ENCODE data around the gene ADAP1.

Gene ADAP1

DNA sequence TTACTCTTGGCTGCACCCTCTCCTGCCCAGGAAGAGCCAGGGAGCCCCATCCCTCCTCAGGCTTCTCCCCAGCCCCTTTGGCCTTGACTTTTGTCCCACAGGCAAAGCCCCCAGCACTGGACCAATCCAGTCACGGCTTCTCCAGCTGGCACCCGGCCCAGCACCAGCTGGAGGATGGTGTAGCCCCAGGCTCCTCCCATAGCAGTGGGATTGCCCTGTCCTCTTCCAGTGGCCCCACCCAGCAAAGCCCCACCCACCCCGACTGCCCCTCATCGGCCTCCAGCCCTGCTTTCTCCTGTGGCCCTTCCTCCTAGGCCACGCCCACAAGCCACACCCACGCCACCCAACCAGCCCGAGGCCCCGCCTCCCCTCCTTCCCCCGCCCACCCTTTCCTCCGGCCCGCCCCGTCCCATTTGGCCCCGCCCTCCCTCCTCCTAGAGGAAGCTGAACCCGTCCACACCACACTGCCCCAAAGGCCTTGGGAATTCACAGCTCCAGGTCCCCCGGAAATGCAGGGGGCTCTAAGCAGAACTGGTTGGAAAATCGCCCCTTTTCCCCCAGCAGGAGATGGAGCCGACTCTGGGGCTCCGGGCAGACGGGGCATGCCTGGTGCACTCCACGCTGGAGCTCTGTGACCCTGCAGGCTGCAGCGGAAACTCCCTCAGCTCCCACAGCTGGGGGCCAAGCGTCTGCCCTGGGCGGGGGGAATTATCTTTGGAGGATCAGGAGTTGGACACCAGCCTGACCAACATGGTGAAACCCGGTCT is 52.9 kb downstream of the ADAP1 start:
- no peak overlapping the region for H3K4me3 ChIP-seq (ENCODE audit: low read depth, low read length)
- DNase-seq (ENCODE audit: low read depth): peak; percentile 62

- DNase-seq (ENCODE audit: low read depth): no peak
- H3K4me3 ChIP-seq (ENCODE audit: low read depth, low read length): no peak overlapping the region
Measured at GRCh38 chr7:901041-901387, 53.5 kb downstream of the ADAP1 start.

- no peak overlapping the region for H3K4me3 ChIP-seq (ENCODE audit: low read depth, low read length)
- DNase-seq (ENCODE audit: low read depth): no peak
Measured at GRCh38 chr7:900331-901040, 54.0 kb downstream of the ADAP1 start.

- H3K4me3 ChIP-seq (ENCODE audit: low read depth, low read length): no peak overlapping the region
- DNase-seq (ENCODE audit: low read depth): no peak
Measured at GRCh38 chr7:899806-900205, 54.7 kb downstream of the ADAP1 start.

GRCh38 chr7:898855-899681 is 55.4 kb downstream of the ADAP1 start:
- H3K4me3 ChIP-seq (ENCODE audit: low read depth, low read length): no peak overlapping the region
- no peak for DNase-seq (ENCODE audit: low read depth)

GRCh38 chr7:898460-898854 is 56.0 kb downstream of the ADAP1 start:
- no peak for DNase-seq (ENCODE audit: low read depth)
- no peak overlapping the region for H3K4me3 ChIP-seq (ENCODE audit: low read depth, low read length)

GRCh38 chr7:897771-898376 is 56.6 kb downstream of the ADAP1 start:
- DNase-seq (ENCODE audit: low read depth): no peak
- H3K4me3 ChIP-seq (ENCODE audit: low read depth, low read length): no peak overlapping the region

GRCh38 chr7:897086-897485 is 57.4 kb downstream of the ADAP1 start:
- DNase-seq (ENCODE audit: low read depth): no peak
- no peak overlapping the region for H3K4me3 ChIP-seq (ENCODE audit: low read depth, low read length)

GRCh38 chr7:896346-897075 is 58.0 kb downstream of the ADAP1 start:
- H3K4me3 ChIP-seq (ENCODE audit: low read depth, low read length): no peak overlapping the region
- no peak for DNase-seq (ENCODE audit: low read depth)

DNA sequence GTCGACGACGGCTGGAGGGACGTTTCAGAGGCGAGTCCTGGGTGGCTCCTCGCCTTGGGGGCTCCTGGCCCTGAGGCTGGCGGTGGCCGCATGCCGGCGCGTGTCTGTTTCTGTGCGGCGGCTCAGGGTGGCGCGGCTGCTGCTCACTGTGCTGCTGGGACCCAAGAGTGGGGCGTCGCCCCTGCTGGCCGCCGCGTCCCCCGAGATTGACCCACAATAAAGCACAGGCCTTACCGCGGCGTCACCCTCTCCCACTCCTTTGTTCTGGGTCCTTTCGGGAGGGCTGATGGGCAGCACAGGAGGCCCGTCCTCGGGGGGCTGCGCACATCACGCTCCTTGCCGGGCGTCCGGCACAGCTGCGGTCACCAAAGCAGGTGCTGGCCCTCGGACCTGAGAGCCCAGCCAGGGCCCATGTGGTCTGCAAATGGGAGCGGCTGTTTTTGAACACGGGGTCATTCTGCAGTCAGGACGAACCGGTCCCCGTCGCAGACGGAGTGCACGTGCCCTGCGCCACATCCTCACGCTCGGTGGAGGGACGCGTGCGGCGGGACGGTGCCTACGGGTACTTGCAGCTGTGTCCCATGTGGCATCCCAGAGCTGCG is 58.9 kb downstream of the ADAP1 start:
- DNase-seq (ENCODE audit: low read depth): no peak
- H3K4me3 ChIP-seq (ENCODE audit: low read depth, low read length): no peak overlapping the region

DNA sequence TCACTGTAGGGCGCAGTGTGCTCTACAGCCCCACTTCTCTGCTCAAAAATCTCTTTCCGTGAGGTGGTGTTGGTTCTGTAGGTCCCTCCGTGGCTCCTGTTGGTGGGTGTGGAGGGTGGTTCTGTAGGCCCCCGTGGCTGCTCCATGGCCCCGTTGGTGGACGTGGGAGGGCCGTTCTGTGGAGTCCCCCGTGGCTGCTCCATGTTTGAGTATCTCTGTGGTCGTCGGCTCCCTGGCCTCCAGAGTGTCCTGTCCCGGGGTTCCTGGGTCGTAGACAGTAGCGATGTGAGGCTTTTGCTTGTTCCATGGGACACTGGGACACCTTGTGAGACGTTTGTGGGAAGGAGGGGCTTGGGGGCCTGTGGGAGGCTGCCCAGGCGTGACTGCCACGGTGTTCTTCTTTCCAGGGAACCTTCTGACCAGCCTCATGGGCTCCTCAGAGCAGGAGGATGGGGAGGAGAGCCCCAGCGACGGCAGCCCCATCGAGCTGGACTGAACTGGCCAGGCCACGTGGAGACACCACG is 59.5 kb downstream of the ADAP1 start:
- no peak overlapping the region for H3K4me3 ChIP-seq (ENCODE audit: low read depth, low read length)
- DNase-seq (ENCODE audit: low read depth): no peak

DNA sequence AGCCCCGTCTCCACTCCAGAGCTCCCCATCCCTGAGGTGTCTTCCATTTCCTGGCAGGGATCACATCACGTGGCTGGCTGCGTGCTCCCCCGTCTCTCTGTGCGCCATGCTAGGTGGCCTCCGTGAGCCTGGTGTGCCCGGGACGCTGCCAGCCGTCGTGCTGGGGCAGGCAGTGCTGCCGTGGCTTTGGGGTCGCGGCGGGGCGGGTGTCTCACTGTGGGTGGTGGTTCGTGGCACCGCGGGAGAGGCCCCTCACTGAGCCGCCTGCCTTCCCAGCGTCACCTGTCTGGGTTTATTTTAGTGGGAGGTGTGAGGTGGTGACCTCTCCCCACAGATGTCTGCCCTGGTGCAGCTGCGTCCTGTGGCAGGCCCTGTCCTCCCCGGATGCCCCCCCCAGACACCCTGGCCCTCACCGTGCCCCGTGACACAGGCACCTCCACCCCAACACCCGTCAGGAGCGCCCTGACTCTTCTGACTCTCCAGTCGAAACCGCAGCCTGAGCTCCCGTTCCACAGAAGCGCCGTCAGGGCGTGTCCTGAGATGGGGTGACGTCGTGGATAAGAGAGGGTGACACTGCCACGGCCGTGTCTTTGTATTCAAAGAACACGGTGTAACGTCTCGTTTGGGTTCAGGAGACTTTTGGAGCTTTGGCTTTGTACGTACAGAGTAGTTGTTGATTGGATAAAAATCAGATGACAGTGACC is 60.2 kb downstream of the ADAP1 start:
- DNase-seq (ENCODE audit: low read depth): no peak

GRCh38 chr7:893686-894085 is 60.8 kb downstream of the ADAP1 start:
- no peak overlapping the region for H3K4me3 ChIP-seq (ENCODE audit: low read depth, low read length)
- no peak for DNase-seq (ENCODE audit: low read depth)

More for the DNA sequence above, 60.2 kb downstream of the ADAP1 start:
- no peak overlapping the region for H3K4me3 ChIP-seq (ENCODE audit: low read depth, low read length)

DNA sequence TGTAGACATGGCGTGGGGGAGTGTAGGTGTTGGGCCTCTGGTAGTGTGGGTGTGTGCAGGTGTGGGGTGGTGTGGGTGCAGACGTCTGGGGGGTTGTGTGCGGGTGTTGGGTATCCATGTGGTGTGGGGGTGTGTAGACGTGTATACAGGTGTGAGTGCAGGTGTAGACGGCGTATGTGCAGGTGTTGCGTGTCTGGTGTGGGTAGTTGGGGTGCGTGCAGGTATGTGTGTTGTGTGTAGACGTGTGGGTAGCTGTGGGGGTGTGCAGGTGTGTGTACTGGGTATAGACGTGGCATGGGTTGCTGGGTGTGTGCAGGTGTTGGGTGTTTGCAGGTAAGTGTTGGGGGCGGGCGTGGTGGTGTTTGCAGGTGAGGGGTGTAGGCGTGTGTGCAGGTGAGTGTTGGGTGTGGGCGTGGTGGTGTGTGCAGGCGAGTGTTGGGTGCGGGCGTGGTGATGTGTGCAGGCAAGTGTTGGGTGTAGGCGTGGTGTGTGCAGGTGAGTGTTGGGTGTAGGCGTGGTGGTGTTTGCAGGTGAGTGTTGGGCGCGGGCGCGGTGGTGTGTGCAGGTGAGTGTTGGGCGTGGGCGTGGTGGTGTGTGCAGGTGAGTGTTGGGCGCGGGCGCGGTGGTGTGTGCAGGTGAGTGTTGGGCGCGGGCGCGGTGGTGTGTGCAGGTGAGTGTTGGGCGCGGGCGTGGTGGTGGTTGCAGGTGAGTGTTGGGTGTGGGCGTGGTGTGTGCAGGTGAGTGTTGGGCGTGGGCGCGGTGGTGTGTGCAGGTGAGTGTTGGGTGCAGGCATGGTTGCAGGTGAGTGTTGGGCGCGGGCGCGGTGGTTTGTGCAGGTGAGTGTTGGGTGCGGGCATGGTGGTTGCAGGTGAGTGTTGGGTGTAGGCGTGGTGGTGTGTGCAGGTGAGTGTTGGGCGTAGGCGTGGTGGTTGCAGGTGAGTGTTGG is 61.6 kb downstream of the ADAP1 start:
- no peak overlapping the region for H3K4me3 ChIP-seq (ENCODE audit: low read depth, low read length)
- no peak for DNase-seq (ENCODE audit: low read depth)

DNA sequence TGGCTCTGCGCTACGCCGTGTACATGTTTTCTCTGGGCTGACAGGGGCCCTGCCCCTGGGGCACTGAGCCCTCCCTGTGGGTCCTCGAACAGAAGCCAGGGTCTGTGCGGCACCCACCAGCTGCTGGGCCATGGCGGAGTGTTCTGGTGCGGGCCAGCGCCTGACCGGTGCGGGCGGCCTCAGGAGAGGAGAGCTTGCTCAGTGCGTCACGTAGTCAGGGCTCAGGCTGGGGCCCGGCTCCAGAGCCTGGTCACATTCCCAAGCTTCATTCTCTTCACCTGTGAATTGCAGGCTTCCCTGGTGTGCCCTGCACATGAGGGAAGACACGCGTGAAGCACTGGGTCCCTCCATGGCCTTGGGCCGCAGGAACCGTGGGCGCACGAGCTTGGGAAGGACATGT is 62.7 kb downstream of the ADAP1 start:
- no peak for DNase-seq (ENCODE audit: low read depth)
- H3K4me3 ChIP-seq (ENCODE audit: low read depth, low read length): no peak overlapping the region

DNA sequence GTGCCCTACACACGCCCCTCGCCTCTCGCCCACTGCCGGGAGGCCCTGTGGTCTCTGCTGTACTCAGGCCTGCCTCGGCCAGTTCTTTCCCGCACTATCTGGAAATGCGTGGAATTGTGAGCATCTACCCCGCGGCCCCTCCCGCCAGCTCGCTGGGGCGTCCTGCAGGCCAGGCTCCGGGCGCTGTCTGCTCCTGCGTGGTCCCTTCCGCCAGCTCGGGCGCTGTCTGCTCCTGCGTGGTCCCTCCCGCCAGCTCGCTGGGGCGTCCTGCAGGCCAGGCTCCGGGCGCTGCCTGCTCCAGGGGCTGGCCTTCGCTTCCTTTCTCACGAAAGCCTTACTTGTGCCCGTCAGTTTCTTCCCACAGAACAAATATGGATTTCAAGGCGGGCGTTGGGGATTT is 63.2 kb downstream of the ADAP1 start:
- DNase-seq (ENCODE audit: low read depth): no peak
- no peak overlapping the region for H3K4me3 ChIP-seq (ENCODE audit: low read depth, low read length)

DNA sequence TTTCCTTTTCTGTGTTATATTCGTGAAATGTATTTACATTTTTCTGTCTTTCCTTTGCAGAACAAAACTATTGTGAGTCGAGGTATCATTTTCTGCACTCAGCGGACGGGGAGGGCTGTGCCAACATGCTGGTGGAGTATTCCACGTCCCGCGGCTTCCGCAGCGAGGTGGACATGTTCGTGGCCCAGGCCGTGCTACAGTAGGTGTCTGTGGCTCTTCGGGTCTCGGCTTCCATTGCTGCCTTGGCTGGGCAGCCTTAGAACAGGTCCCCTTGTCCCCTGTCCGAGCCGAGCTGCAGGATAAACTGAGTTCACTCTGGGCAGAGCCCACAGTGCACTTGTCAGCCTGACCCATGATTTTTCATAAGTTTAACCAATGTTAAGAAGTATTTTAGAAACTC is 63.6 kb downstream of the ADAP1 start:
- no peak overlapping the region for H3K4me3 ChIP-seq (ENCODE audit: low read depth, low read length)
- DNase-seq (ENCODE audit: low read depth): no peak

Measured in skeletal muscle cell (primary cell).